GM23248 (cell line): ENCODE results near the gene SEC16A. TPM values are rescaled to one million over a fixed set of nuclear protein-coding genes. Genes with fewer than 3 reads are reported as not detected.

ENCODE experiments used
- DNase-seq: peaks from one replicate; pipeline ENCODE4 v3.0.0-alpha.2; 2015
- H2AFZ ChIP-seq: fragments of 200-600 bp; sonication (generic); 2 replicates; pipeline ENCODE4 v1.6.1; 2016; ENCODE audit warnings: antibody characterized with exemption
- H3F3A ChIP-seq: fragments of 200-600 bp; sonication (generic); 2 replicates; pipeline ENCODE4 v1.6.1; 2016; ENCODE audit warnings: mild to moderate bottlenecking, antibody characterized with exemption, mixed run types; ENCODE audit not compliant: insufficient read depth
- H3K27ac ChIP-seq: fragments of 200-600 bp; sonication (generic); 2 replicates; pipeline ENCODE4 v1.5.1; 2016; ENCODE audit warnings: mild to moderate bottlenecking
- H3K27me3 ChIP-seq: fragments of 200-600 bp; sonication (generic); replicated peaks from 2 replicates; pipeline ENCODE4 v1.6.1; 2016; ENCODE audit warnings: mild to moderate bottlenecking; ENCODE audit not compliant: insufficient read depth
- H3K36me3 ChIP-seq: fragments of 200-600 bp; sonication (generic); 2 replicates; pipeline ENCODE4 v1.6.1; 2016; ENCODE audit warnings: low read depth, mild to moderate bottlenecking
- H3K4me1 ChIP-seq: fragments of 200-600 bp; sonication (generic); 2 replicates; pipeline ENCODE4 v1.6.1; 2016; ENCODE audit warnings: mild to moderate bottlenecking; ENCODE audit not compliant: insufficient read depth
- H3K4me2 ChIP-seq: fragments of 200-600 bp; sonication (generic); one replicate; pipeline ENCODE4 v1.6.1; 2016; ENCODE audit warnings: mild to moderate bottlenecking; ENCODE audit not compliant: unreplicated experiment
- H3K4me3 ChIP-seq: fragments of 200-600 bp; sonication (generic); 2 replicates; pipeline ENCODE4 v1.5.1; 2016; ENCODE audit warnings: mild to moderate bottlenecking
- H3K79me2 ChIP-seq: fragments of 200-600 bp; sonication (generic); 2 replicates; pipeline ENCODE4 v1.6.1; 2016; ENCODE audit warnings: mild to moderate bottlenecking; ENCODE audit not compliant: insufficient read depth
- H3K9ac ChIP-seq: fragments of 200-600 bp; sonication (generic); 2 replicates; pipeline ENCODE4 v1.6.1; 2016; ENCODE audit warnings: mild to moderate bottlenecking
- H3K9me2 ChIP-seq: fragments of 200-600 bp; sonication (generic); 2 replicates; pipeline ENCODE4 v1.6.1; 2016; ENCODE audit warnings: mixed run types, mild to moderate bottlenecking, moderate library complexity; ENCODE audit not compliant: insufficient read depth
- H3K9me3 ChIP-seq: fragments of 200-600 bp; sonication (generic); one replicate; pipeline ENCODE4 v1.6.1; 2017; ENCODE audit warnings: low read depth
- H4K20me1 ChIP-seq: fragments of 200-600 bp; sonication (generic); 2 replicates; pipeline ENCODE4 v1.6.0; 2016; ENCODE audit not compliant: insufficient read depth
- EZH2 ChIP-seq: fragments of 200-600 bp; sonication (generic); IDR thresholded peaks from 2 replicates; pipeline ENCODE4 v1.6.1; 2018; ENCODE audit warnings: antibody characterized with exemption, mild to moderate bottlenecking; ENCODE audit not compliant: insufficient read depth, poor library complexity, severe bottlenecking
- EZH2phosphoT487 ChIP-seq: fragments of 200-600 bp; sonication (generic); IDR thresholded peaks from 2 replicates; pipeline ENCODE4 v1.6.1; 2018; ENCODE audit warnings: antibody characterized with exemption, moderate library complexity, mild to moderate bottlenecking, low read depth; ENCODE audit not compliant: insufficient read depth
- WGBS, 2 experiments: methylation state at CpG; one replicate each; pipeline ENCODE4 v1.1.6; 2015 to 2017; ENCODE audit warnings: low lambda C conversion rate in 2 of 2, low coverage in 1 of 2; ENCODE audit errors: missing lambda C conversion rate in 2 of 2; 5-methylcytosine and 5-hydroxymethylcytosine counted together
- in situ Hi-C: fragments of 300-500 bp; cut with MboI; formaldehyde crosslinking; loops from 2 replicates; pipeline ENCODE4 v1.15.0; 2020
- polyA plus RNA-seq: library from polyadenylated mRNA; unstranded; fragments of >200 nt; fragmentation: Nextera tagmentation; extraction: Ambion mirVana; gene quantifications from 2 replicates; pipeline ENCODE4 v1.2.1, GENCODE V29; 2016
- total RNA-seq: library from RNA; depleted of rRNA; stranded (reverse); fragments of >200 nt; shearing (Covaris generic); gene quantifications from 2 replicates; pipeline ENCODE4 v1.2.3, GENCODE V29; 2014

SEC16A gene
- total and polyA plus RNA-seq, 2 experiments from 2014 or later: 34.5 to 43.4 TPM

DNA sequence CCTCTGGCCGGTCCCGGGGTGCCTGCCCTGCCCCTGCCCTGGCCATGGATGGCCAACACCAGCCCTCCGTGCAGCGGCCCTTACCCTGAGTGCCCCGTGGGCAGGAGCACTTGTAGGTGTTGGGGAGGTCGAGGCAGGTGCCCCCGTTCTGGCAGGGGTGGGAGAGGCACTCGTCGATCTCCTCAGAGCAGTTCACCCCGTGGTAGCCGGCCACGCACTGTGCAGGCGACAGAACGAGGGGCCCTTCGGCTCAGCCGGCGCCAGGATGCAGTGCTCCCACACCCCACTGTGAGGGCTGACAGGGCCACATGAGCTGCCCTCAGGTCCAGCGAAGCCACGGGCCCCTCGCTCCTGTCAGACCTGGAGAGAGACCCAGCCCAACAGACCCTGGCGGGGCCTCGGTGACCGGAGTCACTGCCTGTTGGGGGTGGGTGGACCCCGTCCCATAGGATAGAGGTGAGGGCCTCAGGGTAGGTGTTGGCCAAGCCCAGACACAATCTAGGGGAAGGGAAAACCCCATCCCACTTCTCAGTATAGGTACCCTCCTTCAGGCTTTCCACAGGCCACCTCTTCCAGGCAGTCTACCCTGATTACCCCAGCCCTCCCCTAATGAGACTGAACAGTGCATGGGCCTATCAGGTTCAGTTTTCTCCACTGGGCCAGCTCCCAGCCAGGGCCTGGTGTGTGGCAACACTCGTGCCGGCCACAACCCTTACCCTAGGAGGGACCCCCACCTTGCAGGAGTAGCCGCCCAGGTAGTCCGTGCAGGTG, 24.6 kb upstream of the SEC16A start:
- H3K27ac ChIP-seq: no peak overlapping the region
- H3K4me2 ChIP-seq: no peak overlapping the region
- H3K27me3 ChIP-seq: no peaks in the 10 kb centered on the region
- H3K9me3 ChIP-seq: no peaks in the 10 kb centered on the region
- no peaks in the 10 kb centered on the region for H3K9me2 ChIP-seq
- no peak for DNase-seq
- TF ChIP-seq EZH2phosphoT487: no peak
- no peak overlapping the region for H3K4me3 ChIP-seq
- no peaks in the 10 kb centered on the region for H3F3A ChIP-seq
- no peaks in the 10 kb centered on the region for H3K79me2 ChIP-seq
- H3K36me3 ChIP-seq: no peaks in the 10 kb centered on the region
- WGBS, 2 experiments: 93 to 97% methylated on average over 25 to 28 of the region's 28 CpGs
- no peaks in the 10 kb centered on the region for H3K4me1 ChIP-seq
- H2AFZ ChIP-seq: no peak overlapping the region
- H3K9ac ChIP-seq: no peak overlapping the region
- no peaks in the 10 kb centered on the region for H4K20me1 ChIP-seq
- in situ Hi-C loops: no loop called here

DNA sequence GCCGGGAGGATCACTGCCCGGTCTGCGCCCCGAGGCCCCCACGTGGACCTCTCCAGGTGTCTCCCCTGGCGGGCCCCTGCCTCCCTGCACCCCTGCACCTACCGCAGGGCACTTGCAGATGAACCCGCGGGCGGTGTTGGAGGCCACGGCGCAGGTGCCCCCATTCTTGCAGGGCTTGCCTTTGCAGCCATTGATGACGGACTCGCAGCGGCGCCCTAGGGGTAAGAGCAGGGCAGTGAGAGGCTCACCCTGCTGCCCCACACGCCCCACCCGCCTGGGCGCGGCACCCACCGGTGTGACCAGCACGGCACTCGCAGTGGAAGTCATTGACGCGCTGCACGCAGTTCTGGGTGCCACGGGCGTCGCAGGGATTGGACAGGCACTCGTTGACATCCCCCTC, 23.6 kb upstream of the SEC16A start:
- H3K36me3 ChIP-seq: no peaks in the 10 kb centered on the region
- in situ Hi-C loops: no loop called here
- H3K9me2 ChIP-seq: no peaks in the 10 kb centered on the region
- TF ChIP-seq EZH2 (no peak), EZH2phosphoT487 (no peak)
- H3K27me3 ChIP-seq: no peaks in the 10 kb centered on the region
- no peaks in the 10 kb centered on the region for H3F3A ChIP-seq
- H3K4me3 ChIP-seq: no peak overlapping the region
- H3K79me2 ChIP-seq: no peaks in the 10 kb centered on the region
- H4K20me1 ChIP-seq: no peaks in the 10 kb centered on the region
- no peak overlapping the region for H3K9ac ChIP-seq
- no peak overlapping the region for H3K4me2 ChIP-seq
- no peak overlapping the region for H3K27ac ChIP-seq
- WGBS, 2 experiments: 94 to 97% methylated on average over 21 to 30 of the region's 30 CpGs
- H3K4me1 ChIP-seq: no peaks in the 10 kb centered on the region
- H3K9me3 ChIP-seq: no peaks in the 10 kb centered on the region
- DNase-seq: no peak
- no peak overlapping the region for H2AFZ ChIP-seq

DNA sequence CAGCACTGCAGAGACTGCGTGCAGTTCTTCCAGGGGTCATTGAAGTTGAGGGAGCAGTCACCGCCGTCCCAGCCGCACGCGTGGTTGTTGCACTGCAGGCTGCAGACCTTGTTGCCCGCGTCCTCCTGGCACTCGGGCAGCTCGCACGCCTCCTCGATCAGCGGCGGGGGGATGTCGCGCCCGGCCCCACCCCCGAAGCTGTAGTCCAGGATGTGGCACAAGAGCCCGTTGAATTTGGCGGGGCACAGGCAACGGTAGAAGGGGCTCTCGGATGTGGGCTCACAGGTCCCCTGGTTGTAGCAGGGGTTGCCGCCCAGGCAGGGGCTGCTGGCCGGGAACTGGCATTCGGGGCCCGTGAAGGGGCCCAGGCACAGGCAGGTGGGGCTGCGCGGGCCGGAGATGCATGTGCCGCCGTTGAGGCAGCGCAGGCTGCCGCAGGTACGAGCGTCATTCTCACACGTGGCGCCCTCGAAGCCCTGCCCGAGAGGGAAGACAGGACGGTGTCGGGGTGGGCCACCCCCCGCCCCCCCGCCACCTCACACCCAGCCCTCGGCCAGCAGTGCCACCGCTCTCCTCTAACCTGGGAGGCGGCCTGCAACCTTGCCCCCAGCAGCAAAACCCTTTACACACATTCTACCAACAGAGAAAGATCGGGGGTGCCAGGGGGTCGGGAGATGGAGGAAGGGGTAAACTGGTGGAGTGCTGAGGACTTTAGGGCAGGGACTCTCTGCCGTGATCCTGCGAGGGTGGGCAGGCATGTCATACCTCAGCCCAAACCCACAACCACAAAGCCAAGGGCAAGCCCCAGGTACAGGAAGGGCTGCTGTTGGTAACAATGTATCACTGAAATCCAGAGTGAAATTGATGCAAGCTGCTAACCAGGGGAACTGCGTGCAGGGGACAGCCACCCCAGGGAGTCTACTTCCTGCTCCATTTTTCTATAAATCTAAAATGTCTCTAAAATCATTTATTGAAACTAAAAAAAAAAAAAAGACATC, 22.9 kb upstream of the SEC16A start:
- H3K27ac ChIP-seq: no peak overlapping the region
- TF ChIP-seq EZH2phosphoT487 (no peak), EZH2 (no peak)
- H2AFZ ChIP-seq: no peak overlapping the region
- H3K9ac ChIP-seq: no peak overlapping the region
- H3F3A ChIP-seq: no peaks in the 10 kb centered on the region
- no peaks in the 10 kb centered on the region for H3K27me3 ChIP-seq
- H3K9me3 ChIP-seq: no peaks in the 10 kb centered on the region
- H3K36me3 ChIP-seq: no peaks in the 10 kb centered on the region
- H4K20me1 ChIP-seq: no peaks in the 10 kb centered on the region
- no peak overlapping the region for H3K4me3 ChIP-seq
- in situ Hi-C loops: no loop called here
- WGBS, 2 experiments: 95 to 97% methylated on average over 39 to 51 of the region's 51 CpGs
- no peaks in the 10 kb centered on the region for H3K4me1 ChIP-seq
- H3K9me2 ChIP-seq: no peaks in the 10 kb centered on the region
- no peak for DNase-seq
- H3K4me2 ChIP-seq: no peak overlapping the region
- H3K79me2 ChIP-seq: no peaks in the 10 kb centered on the region

DNA sequence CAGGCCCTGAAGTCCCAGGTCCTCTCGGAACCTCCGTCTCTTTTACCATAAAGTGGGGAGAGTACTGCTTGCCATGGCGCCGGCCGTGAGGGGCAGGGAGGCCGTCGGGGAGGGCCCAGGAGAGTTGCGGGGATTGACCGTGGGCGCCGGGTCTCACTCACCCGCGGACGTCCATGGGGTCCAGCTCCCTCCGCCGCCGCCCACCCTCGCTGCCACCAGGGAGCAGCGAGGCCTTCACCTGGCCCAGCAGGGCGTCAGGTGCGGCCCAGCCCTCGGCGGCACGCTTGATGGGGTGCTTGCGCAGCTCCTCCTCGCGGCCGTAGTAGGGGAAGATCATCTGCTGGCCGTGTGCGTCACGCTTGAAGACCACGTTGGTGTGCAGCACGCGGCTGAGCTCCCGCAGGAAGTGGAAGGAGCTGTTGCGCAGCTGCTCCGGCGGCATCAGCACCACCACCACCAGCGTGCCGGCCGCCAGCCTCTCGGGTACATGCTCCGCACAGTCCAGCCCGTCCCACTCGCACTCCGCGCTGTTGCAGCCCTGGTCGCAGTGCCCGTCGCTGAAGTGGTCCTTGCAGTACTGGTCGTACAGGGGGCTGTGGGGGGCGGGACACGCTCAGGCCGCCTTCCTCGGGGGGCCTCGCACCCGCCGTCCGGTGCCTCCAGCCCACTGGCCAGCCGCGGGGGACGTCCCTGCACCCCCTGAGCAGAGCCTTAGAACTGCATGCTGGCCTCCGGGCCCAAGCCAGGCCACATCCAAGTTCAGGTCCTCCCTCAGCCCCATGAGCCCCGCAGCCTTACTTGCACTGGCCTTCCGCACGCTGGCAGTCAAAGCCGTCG, 21.9 kb upstream of the SEC16A start:
- no peak overlapping the region for H3K4me3 ChIP-seq
- no peak overlapping the region for H3K27ac ChIP-seq
- H3F3A ChIP-seq: no peaks in the 10 kb centered on the region
- WGBS, 2 experiments: 93 to 96% methylated on average over 46 to 64 of the region's 68 CpGs
- H3K36me3 ChIP-seq: no peaks in the 10 kb centered on the region
- H3K9ac ChIP-seq: no peak overlapping the region
- no peaks in the 10 kb centered on the region for H3K27me3 ChIP-seq
- H3K4me1 ChIP-seq: no peaks in the 10 kb centered on the region
- TF ChIP-seq EZH2phosphoT487: no peak
- no peak for TF ChIP-seq EZH2
- H3K4me2 ChIP-seq: no peak overlapping the region
- no peaks in the 10 kb centered on the region for H3K79me2 ChIP-seq
- DNase-seq: no peak
- in situ Hi-C loops: no loop called here
- H3K9me2 ChIP-seq: no peaks in the 10 kb centered on the region
- no peaks in the 10 kb centered on the region for H3K9me3 ChIP-seq
- no peaks in the 10 kb centered on the region for H4K20me1 ChIP-seq
- no peak overlapping the region for H2AFZ ChIP-seq
